ENCODE measurements around the gene FAM219B.
"Not testable (repeated sequence)": the region's sequence is repeated elsewhere in the genome, so short reads cannot be mapped to it uniquely, and the experiment has no call there.

The FAM219B gene

GRCh38 chr15:74906450-74907162 is at the start of gene FAM219B:
FAM219B (minus strand) TSS chr15:74906851; CDS start chr15:74906800, 51 bp downstream.
- H3K4me3 ChIP-seq (ENCODE audit: low read depth, low read length): peak within 1 kb of the TSS; percentile 80

GRCh38 chr15:74955796-74956647 is 49.4 kb upstream of the FAM219B start:
- H3K4me3 ChIP-seq (ENCODE audit: low read depth, low read length): peak overlapping the region; percentile 58

GRCh38 chr15:74955017-74955416 is 48.4 kb upstream of the FAM219B start:
- no peak overlapping the region for H3K4me3 ChIP-seq (ENCODE audit: low read depth, low read length)

- H3K4me3 ChIP-seq (ENCODE audit: low read depth, low read length): no peak overlapping the region
These were observed 47.9 kb upstream of the FAM219B start for GRCh38 chr15:74954515-74954914.

GRCh38 chr15:74951006-74951405 is 44.4 kb upstream of the FAM219B start:
- H3K4me3 ChIP-seq (ENCODE audit: low read depth, low read length): no peak overlapping the region

GRCh38 chr15:74950078-74950908 is 43.6 kb upstream of the FAM219B start:
- H3K4me3 ChIP-seq (ENCODE audit: low read depth, low read length): no peak overlapping the region

- peak within 1 kb of the TSS; percentile 76 for H3K4me3 ChIP-seq (ENCODE audit: low read depth, low read length)
These were observed 31.1 kb upstream of the FAM219B start, which contains the start of gene COX5A for GRCh38 chr15:74937590-74938371. COX5A (minus strand) TSS chr15:74938073; CDS start chr15:74938014, 59 bp downstream.

GRCh38 chr15:74937272-74937589 is 30.6 kb upstream of the FAM219B start:
- peak overlapping the region; percentile 76 for H3K4me3 ChIP-seq (ENCODE audit: low read depth, low read length)

GRCh38 chr15:74935193-74935592 is 28.5 kb upstream of the FAM219B start:
- not testable (repeated sequence) for H3K4me3 ChIP-seq (ENCODE audit: low read depth, low read length)

- H3K4me3 ChIP-seq (ENCODE audit: low read depth, low read length): no peak overlapping the region
These were observed 26.9 kb upstream of the FAM219B start for GRCh38 chr15:74933573-74933972.

- H3K4me3 ChIP-seq (ENCODE audit: low read depth, low read length): no peak overlapping the region
These were observed 22.1 kb upstream of the FAM219B start for GRCh38 chr15:74928771-74929198.

- no peak overlapping the region for H3K4me3 ChIP-seq (ENCODE audit: low read depth, low read length)
These were observed 17.9 kb upstream of the FAM219B start for GRCh38 chr15:74924525-74924924.

- no peak overlapping the region for H3K4me3 ChIP-seq (ENCODE audit: low read depth, low read length)
These were observed 13.8 kb upstream of the FAM219B start for GRCh38 chr15:74920456-74920855.

- H3K4me3 ChIP-seq (ENCODE audit: low read depth, low read length): no peak overlapping the region
These were observed 11.0 kb upstream of the FAM219B start for GRCh38 chr15:74917676-74918075.

- H3K4me3 ChIP-seq (ENCODE audit: low read depth, low read length): not testable (repeated sequence)
These were observed 7.1 kb upstream of the FAM219B start for GRCh38 chr15:74913799-74914198.

- no peak overlapping the region for H3K4me3 ChIP-seq (ENCODE audit: low read depth, low read length)
These were observed 6.4 kb upstream of the FAM219B start for GRCh38 chr15:74913041-74913440.

- H3K4me3 ChIP-seq (ENCODE audit: low read depth, low read length): no peak overlapping the region
These were observed 2.0 kb upstream of the FAM219B start for GRCh38 chr15:74908635-74909034.

GRCh38 chr15:74907163-74907870 is 666 bp upstream of the FAM219B start:
- peak overlapping the region; percentile 80 for H3K4me3 ChIP-seq (ENCODE audit: low read depth, low read length)

GRCh38 chr15:74906067-74906449 is 593 bp downstream of the FAM219B start:
- peak overlapping the region; percentile 80 for H3K4me3 ChIP-seq (ENCODE audit: low read depth, low read length)

Measured in iPS-11a (cell line).